ENCODE results near the gene CBLN3.

CBLN3 gene

DNA sequence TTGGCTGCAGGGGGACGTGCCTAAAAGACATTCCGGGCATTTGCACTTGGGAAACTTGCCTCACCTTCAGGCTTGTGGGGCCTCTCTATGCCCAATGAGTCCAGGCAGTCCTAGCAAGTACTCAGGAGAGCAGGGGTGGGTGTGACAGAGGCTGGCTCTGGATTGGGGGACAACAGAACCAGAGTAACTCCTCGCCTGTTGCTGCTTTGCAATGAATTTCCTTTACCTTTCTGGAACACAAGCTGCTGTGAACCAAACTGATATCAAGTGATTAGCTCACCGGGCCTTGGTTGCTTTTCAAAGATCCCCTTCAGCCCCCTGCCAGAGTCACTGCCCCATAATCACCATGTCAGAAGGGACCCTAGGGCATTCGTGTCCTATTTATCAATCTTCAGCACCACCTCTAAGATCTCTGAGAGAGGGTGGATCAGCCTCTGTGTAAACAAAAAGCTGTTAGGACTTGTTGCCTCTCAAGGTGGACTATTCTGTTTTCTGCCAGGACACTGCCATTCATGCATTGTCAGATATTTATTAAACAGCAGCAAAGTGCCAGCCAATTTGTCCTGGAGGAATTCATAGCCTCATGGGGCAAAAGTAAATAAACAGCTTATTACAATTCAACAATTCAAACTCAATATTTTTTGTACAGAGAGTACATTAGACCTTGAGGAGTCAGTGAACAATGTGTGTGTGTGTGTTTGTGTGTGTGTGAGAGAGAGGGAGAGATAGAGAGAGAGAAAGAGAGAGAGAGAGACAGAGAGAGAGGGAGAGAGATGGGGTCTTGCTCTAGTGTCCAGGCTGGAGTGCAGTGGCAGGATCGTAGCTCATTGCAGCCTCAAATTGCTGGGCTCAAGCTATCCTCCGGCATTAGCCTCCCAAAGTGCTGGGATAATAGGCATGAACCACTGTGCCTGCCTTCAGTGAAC is 50.2 kb downstream of the CBLN3 start:
- DNase-seq, result no peak

DNA sequence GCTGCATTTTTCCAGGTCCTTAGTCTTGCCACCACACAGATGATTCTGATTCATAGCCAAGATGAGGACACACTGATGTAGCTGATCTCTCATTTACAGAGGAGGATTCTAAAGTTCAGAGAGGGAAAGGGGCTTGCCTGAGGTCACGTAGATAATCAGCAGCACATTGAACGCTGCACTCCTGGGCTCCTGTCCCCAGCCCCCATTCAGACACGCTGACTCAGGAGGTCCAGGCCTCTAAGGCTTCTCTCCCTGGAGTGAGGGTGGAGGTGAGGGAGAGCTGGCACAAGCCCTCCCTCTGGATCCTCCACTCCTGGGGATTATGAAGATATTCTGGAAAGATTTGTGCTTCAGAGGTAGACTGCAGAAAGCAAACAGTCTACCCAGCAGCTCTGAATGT is 51.1 kb downstream of the CBLN3 start:
- no peak for DNase-seq

DNA sequence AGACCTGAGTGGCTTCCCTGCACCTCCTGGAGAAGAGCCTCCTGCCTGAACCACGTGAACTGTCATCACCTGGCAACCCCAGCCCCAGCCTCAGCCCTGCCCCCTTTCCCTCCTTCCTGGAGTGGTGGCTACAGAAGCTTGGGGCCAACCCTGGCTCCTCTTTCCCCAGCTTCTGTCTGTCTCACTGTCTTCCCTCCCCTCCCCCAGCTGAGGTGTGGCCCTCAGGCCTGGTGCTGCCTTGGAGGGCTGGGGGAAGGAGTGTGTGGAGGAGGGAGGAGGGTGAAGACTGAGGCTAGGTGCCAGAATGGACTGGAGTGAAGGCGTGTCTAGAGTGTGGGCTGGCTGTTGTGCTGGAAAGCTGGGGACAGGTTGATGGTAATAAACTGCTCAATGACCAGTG is 51.8 kb downstream of the CBLN3 start:
- no peak for DNase-seq

DNA sequence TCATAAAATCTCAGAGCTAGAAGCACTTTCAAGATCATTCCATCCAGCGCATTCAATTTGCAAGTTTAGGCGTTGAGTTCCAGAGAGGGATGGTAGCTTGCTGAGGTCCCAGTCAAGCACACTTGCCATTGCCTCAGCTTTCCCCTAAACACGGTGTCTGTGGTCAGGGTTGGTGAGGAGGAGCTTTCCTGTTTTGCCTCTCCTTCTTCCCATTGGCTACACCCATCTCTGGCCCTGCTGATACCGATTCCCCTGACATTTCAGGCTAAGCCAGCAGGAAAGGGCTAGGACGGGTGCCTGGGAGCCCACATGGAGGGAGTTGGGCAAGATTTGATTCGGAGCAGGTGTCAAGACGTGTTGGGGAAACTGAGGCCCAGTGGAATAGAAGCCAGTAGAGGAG is 52.3 kb downstream of the CBLN3 start:
- no peak for DNase-seq

Data from T1000 (cell line).